HG03432 (cell line): ENCODE measurements around the gene TSTD1.
"Not testable (repeated sequence)": the region's sequence is repeated elsewhere in the genome, so short reads cannot be mapped to it uniquely, and the experiment has no call there.

Experiments
- ATAC-seq: cut with Tn5 transposase; IDR thresholded peaks from one replicate; pipeline ENCODE4 v1.9.1; 2021; ENCODE audit warnings: mild to moderate bottlenecking, moderate library complexity; ENCODE audit not compliant: unreplicated experiment

TSTD1 gene

DNA sequence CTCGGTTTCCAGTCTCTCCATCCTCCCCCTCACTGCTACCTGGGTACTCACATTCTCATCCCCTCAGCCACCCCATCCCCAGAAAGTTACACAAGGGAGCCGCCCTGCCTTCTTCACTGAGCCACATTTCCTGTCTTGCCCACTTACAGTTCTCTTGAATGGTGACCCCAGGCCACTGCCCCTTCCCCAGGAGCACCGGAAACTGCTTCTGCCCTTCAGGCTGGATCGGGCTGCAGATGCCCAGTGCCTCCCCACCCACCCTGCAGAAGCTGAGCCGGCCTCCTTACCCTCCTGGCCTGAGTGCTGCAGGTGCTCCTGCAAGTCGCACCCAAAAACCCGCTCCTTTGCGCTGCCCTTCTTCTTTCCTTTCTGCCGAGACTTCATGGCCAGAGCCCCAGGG, 30.5 kb upstream of the TSTD1 start:
- peak; percentile 1 for ATAC-seq

- ATAC-seq, result peak; percentile 62
These were observed 29.8 kb upstream of the TSTD1 start for GRCh38 chr1:161068306-161069234.

DNA sequence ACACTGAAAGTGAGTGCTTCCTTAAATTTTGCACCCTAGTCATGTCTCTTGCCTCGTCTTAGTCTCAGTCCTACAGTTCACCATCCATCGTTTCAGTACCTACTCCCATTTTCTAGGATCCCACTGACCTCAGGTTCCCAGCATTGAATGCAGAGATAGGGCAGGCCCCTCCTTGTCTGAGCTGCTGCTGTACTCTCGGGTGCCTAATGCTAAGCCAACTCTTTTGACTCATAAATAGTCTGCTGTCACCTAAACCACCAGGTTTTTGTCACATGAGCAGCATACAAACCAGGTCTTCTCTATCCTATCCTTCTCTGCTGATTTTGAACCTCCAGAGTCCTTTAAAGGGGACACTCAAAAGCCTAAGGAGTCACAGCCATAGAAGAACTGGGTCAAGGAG, 27.9 kb upstream of the TSTD1 start:
- no peak for ATAC-seq

- not testable (repeated sequence) for ATAC-seq
These were observed 26.9 kb upstream of the TSTD1 start for GRCh38 chr1:161065681-161066080.

DNA sequence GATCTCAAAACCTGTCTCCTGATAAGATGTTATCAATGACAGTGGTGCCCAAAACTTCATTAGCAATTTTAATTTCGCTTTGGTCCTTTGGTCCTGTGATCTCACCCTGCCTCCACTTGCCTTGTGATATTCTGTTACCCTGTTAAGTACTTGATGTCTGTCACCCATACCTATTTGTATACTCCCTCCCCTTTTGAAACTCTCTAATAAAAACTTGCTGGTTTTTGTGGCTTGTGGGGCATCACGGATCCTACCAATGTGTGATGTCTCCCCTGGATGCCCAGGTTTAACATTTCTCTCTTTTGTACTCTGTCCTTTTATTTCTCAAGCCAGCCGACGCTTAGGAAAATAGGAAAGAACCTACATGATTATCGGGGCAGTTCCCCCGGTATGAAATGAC, 25.2 kb upstream of the TSTD1 start:
- not testable (repeated sequence) for ATAC-seq

DNA sequence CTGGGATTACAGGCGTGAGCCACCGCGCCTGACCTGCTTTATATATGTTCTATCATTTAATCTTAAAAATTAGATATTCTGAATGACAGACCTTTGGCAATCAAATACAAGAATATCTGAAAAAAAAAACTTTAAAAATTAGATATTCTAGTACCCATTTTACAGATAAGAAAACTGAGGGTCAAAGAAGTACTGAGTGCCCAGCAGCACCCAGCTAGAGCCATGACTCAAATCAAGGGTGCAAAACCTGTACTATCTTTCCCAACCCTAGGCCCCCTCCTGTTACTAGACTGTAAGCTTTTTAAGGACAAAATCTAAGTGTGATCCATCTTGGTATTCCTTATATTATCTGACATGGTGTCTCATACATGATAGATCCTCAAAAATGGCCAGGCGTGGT, 22.7 kb upstream of the TSTD1 start:
- no peak for ATAC-seq

- no peak for ATAC-seq
These were observed 20.5 kb upstream of the TSTD1 start for GRCh38 chr1:161059293-161059692.

GRCh38 chr1:161054805-161055204, 16.0 kb upstream of the TSTD1 start:
- ATAC-seq, result no peak

DNA sequence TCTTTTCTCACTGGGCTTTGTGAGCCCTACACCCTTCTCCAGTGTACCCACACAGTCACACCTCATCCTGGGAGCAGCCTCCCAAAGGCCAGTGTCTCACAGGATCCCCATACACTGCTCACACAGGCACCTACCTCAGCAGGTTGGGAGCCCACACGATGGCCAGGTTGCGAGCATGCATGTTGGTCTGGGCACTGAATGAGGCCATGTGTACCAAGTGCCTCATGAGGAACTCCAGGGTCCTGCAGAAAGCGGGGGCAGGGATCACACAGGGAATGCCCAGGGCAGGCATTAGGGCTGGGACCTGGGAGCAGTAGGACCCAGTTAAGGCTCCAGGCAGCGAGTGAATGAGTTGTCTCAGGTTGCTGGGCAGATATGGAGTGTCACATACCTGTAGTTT, 15.5 kb upstream of the TSTD1 start:
- ATAC-seq, result no peak

- no peak for ATAC-seq
These were observed 14.1 kb upstream of the TSTD1 start for GRCh38 chr1:161052899-161053298.

DNA sequence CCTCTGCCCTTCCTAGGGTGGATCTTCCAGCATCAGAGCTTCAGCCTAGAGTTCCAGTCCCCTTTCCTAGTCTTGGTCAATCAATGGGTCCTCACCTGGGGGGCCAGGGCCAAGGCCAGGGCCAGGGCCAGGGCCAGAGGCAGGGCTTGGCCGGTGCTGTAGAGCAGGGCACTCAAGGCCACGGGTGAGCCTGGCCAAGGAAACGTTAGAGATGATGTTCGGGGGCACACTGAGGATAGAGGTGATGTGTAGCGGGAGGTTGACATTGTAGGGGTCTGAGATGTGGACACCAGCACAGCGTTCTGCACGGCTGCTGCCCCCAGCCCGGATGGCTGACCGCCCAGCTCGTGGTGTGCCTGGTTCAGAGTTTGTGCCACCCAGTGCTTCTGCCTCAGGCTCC, 12.5 kb upstream of the TSTD1 start:
- no peak for ATAC-seq

- no peak for ATAC-seq
These were observed 10.4 kb upstream of the TSTD1 start for GRCh38 chr1:161048949-161049722.

DNA sequence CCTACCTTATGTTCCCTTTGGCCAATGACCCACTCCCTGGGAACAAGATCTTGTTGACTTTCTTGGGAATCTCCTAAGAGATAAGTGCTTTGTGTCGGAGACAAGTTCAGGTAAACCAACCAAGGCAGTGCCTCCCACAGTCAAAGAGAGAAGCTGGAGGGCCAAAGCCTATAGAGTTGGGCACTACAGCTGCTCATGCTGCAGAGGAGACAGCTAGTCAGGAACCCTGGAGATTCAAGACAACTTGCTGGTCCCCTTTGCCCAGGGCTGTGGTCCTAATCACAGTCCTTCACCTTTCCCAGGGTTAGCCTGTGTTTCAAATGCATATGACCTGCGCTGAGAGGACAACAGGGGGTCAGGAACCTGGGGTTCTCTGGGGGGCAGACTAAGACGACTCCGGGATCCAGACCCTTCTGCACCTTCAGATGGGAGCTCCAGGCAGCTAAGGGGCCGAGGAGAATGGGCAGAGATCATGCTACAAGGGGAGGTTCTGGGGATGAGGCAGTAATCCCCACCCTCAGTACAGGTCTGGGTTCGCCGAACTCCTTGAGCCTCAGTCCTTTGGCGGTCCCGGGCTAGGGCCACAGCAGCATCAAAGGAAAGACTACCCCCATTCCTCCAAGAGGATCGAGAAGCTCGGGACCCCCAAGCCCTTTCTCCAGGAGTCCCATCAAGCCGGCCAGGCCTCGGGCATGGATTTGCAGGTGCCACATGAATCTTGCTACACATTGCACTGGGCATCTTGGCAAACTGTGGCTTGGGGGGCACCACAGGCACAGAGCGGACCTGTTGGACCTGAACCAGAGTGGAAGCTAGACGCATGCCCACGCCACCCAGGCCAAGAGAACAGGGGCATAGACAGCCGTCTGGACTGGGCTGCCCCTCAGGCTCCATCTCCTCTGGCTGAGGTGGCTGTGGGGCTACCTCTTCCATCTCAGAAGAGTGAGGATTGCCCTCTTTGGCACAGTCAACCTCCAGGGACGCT, 9.0 kb upstream of the TSTD1 start:
- no peak for ATAC-seq

- peak; percentile 36 for ATAC-seq
These were observed 8.0 kb upstream of the TSTD1 start for GRCh38 chr1:161046605-161047228.

DNA sequence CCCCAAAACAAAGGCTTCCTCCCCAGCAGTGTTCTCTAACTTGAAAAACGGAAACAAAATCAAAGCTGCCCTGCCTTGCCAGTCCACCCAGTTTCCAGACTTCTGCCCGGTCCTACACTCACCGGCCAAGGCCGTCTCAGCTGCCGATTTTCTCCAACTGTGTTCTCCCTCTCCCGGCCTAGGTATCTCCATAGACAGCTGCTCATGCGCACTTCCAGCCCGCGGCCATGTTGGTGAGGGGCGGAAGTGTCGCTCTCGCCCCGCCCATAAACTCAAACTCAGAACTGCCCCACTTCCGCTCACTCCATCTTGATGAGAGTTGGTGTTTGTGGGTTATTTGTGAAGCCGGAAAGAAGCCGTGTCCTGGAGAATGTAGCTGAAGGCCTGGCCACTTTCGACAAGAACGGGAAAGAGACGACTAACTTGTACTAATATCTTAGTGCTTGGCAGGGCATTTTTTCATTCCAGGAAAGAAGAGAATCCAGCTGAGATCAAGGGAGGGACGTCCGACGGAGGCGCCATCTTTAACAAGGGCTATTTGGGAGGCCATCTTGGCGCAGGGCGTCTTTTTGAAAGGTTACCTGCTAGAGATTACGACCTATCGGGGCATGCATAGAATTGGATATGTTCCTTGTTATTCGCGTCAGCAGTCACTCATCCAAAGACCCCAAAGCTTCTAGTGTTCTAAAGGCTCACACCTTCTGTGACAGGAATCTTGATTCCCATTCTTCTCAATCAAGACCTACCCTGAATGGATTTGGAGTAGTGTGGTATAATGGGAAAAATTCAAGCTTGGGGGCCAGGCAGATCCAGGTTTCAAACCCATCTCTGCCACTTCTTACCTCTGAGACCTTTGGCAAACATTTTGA, 7.2 kb upstream of the TSTD1 start, which contains the start of gene USF1:
USF1 (minus strand) TSS at position 242 of the 869 bp plus-strand sequence. CDS start 2,702 bp downstream, outside the sequence.
- peak; percentile 72 for ATAC-seq

- ATAC-seq, result peak; percentile 43
These were observed 6.4 kb upstream of the TSTD1 start for GRCh38 chr1:161044908-161045735.

DNA sequence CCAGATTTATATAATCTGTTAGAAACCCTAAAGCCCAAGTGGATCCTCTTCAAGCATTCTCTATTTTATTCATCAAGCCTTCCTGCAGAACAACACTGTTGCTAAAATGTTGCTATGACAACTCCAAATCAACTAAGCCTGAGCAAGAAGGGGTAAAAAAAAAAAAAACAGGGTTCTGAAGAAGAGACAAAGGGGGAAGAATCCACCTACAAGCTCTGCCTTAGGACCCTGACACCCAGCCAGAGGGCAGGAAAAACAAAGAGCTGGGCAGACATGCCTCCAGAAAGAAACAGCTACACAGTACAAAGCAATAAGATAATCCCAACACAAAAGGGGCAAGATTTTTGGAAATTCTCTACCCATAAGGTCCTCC, 5.8 kb upstream of the TSTD1 start:
- no peak for ATAC-seq

DNA sequence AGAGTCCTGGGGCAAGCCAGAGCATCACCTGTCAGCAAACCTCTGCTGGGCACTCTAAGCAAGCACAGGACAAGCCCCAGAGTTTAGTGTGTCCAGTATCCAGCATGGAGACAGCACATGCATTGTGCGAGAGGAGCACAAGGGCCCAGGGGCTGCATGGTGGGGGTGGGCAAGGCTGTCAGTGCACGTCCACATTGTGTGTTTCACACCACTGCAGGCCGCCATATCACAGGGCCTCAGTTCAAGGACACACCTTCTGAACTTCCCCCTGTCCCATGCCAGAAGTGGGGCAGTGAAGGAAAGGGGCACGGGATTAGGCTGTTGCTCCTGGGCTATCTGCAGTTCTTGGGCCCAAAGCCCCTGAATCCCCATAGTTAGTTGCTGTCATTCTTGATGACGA, 782 bp upstream of the TSTD1 start:
- no peak for ATAC-seq
